Fibroblast of the conjunctiva (primary cell): ENCODE results near the gene SIPA1.

Source experiments
- DNase-seq: peaks from one replicate; pipeline ENCODE4 v3.0.0-alpha.2; 2010; ENCODE audit warnings: low read depth

SIPA1 gene

GRCh38 chr11:65607614-65608426 lies 30.1 kb upstream of the SIPA1 start:
- no peak for DNase-seq

DNA sequence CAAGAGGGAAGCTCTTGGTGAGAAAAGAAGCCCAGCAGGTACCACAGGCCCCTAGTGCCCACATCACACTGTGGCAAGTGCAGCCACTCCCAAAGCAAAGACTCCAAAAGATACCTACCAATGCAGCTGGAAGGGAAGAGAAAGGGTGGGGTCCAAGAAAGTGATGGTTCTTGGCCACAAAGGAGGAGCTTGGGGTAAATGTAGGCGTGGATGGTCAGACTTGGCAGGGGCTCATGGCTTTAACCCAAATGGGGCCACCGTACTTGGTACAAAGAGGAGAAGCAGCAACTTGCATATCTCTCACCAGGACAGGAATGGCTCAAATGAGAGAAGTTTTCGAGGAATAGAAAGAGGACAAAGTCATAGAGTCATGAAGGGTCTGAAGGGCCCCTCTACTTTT lies 28.7 kb upstream of the SIPA1 start:
- peak; percentile 21 for DNase-seq

GRCh38 chr11:65609665-65610064 lies 28.2 kb upstream of the SIPA1 start:
- DNase-seq: no peak

GRCh38 chr11:65610404-65610803 lies 27.5 kb upstream of the SIPA1 start:
- no peak for DNase-seq

DNA sequence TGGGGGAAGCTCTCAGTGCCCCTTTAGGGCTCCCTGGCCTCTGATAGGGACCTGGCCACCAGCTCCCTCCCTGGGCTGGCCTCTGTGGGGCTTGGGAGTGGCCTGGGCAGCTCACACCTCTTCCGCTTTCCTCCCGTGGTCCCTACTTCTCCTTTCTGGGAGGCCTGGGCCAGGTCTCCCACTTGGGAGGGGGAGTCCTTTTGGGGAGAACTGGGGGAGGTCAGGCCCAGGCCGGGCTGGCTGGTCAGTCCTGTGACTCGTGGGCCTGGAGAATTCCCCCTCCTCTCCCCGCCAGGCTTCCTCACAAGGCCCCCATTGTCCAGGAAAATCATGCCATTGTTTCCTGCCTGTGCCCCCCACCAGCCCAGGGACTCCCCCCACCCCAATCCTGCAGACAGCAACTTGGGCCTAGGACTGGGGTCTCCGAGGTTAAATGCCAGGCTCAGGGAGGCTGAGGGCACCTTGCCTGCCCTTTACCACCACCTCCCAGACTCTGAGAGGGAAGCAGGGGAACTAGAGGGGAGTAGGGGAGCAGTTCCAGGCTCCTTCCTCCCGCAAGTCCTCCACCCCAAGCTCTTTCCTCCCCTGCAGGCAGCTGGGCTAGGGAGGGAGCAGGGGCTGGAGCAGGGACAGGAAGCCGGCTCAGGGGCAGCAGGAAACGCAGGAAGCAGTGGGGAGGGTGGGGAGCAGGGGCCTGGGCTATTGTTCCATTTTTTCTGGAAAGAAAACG lies 26.7 kb upstream of the SIPA1 start:
- no peak for DNase-seq

GRCh38 chr11:65611758-65612603 lies 25.9 kb upstream of the SIPA1 start:
- DNase-seq: no peak

- no peak for DNase-seq
Observed at GRCh38 chr11:65612691-65613090, 25.2 kb upstream of the SIPA1 start.

DNA sequence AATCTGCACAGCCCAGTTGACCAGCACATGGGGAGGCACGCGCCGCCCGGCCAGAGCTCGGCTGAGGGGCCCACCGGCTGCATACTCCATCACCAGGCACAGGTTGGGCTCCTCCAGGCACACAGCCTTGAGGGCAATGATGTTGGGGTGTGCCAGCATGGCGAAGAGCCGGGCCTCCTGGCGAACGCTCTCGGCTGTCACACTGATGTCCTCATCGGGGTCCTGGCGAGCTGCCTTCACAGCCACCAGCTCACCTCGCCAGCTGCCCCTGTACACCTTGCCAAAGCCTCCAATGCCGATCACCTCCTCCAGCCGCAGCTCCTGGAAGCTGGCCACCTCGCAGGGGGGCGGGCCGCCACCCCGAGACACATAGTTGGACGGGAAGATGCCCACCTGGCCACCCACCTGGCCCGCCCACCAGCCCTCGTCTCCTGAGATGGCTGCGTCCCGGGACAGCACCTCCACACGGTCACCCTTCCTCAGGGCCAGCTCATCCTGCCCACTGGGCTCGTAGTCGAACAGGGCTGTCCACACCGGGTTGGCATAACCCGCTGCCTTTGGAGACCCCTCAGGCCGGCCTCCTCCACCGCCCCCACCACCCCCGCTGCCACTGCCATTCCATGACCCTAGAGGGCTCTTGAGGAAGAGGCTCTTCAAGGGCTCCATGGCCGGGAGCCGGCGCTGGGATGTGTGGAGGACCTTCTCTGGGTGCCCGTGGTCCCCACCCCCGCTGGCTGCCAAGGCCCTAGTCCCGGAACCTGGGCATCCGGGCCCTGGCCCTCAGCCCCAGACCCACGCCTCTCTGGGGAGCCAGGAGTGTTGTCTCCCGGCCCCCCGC lies 24.6 kb upstream of the SIPA1 start:
- DNase-seq: no peak

GRCh38 chr11:65615229-65615949 lies 22.5 kb upstream of the SIPA1 start, which contains the start of gene PCNX3:
Gene PCNX3 (plus strand): TSS chr11:65615776. CDS start chr11:65616312, 536 bp downstream.
- DNase-seq: peak; percentile 100

DNA sequence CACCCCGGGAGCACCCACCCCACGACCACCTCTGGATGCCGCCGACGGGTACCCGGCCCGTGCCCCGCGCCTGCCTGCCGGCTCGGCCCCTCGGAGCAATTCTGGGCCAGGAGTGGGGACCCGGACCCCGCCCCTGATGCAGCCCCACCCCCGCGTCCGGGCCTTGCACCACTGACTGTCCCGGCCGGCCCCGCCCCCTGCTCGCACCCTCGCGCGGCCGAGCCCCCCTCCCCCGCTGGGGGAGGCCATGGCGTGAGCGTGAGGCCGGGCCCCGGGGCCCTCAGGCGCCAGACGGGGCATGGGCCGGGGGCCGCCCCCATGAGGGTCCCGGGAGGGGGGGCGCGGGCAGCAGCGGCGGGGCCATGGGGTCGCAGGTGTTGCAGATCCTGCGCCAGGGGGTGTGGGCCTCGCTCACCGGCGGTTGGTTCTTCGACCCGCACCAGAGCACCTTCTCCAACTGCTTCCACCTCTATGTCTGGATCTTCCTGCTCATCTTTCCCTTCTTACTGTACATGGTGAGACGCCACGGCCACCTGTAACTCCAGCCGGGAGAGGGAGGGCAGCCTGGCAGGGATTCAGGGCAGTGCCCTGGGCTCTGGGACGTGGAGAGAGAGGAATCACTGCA lies 21.8 kb upstream of the SIPA1 start:
- no peak for DNase-seq

DNA sequence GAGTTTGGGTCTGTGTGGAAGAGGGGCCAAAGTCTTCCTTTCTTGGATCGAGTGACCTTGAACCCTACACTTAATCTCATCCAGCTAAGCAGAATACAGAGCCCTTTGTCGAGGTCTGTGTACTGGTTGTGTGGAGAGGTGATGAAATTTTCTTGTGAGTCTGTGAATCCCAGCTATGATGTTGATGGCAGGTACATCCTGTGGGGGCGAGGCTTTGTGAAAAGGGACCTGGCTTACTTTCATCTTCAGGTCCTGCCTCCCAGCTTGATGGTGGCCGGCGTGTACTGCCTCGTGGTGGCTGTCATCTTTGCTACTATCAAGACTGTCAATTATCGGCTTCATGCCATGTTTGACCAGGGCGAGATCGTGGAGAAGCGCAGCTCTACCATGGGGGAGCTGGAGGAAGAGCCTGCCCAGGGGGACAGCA lies 21.3 kb upstream of the SIPA1 start:
- DNase-seq: no peak

DNA sequence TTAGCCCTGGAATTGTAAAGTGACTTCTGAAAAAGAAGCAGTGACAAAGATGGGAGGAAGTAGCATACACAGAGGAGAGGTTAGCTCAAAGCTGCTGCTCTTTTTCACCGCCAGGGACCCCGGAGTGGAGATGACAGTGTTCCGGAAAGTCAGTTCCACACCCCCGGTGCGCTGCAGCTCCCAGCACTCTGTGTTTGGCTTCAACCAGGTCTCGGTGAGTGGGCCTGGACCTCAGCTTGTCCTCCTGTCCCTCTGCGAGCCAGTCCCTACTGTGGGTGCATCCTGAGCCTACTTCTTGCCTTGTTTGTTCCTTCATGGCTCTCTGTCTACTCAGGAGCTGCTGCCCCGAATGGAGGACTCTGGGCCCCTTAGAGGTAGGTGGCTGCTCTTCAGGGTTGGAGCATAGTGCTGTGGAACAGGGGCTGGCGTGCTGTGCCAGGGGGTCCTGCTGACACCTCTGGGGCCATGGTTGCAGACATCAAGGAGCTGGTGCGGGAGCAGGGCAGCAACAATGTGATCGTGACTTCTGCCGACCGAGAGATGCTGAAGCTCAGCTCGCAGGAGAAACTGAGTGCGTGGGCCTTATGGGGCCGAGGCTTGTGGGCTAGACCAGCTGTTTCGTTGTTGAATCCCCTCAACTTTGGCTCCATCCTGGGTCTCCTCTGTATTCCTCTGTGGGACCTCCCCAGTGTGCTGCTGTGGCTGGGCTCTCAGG lies 20.6 kb upstream of the SIPA1 start:
- DNase-seq: no peak

GRCh38 chr11:65617990-65618751 lies 19.7 kb upstream of the SIPA1 start:
- no peak for DNase-seq

DNA sequence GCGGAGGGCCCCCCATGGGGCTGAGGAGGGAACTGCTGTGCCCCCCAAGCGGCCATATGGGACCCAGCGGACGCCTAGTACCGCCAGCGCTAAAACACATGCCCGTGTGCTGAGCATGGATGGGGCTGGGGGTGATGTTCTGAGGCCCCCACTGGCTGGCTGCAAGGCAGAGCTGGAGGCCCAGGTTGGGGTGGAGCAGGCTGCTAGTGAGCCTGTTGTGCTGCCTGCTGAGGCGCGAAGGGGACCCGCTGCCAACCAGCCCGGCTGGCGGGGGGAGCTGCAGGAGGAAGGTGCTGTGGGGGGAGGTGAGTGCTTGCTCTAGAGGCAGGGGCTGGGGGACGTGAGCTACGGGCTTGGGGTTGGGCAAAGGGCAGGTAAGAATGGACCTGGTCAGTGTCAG lies 19.1 kb upstream of the SIPA1 start:
- no peak for DNase-seq

- no peak for DNase-seq
Observed at GRCh38 chr11:65619281-65619928, 18.5 kb upstream of the SIPA1 start.

DNA sequence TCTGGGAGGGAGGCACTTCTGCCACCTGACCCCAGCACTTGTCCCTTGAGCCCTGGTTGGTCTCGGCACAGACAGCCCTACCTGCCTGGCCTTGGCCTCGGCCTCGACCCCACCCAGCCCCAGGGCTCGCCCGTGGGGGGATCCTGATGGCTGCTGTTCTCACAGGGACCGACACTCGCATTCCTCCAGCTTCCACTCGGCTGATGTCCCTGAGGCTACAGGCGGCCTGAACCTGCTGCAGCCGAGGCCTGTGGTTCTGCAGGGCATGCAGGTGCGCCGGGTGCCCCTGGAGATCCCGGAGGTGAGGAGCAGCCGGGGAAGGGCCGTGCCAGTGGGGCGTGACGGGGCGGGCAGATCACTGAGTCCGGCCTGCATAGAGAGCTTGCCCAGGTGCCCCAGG lies 17.2 kb upstream of the SIPA1 start:
- DNase-seq: no peak

DNA sequence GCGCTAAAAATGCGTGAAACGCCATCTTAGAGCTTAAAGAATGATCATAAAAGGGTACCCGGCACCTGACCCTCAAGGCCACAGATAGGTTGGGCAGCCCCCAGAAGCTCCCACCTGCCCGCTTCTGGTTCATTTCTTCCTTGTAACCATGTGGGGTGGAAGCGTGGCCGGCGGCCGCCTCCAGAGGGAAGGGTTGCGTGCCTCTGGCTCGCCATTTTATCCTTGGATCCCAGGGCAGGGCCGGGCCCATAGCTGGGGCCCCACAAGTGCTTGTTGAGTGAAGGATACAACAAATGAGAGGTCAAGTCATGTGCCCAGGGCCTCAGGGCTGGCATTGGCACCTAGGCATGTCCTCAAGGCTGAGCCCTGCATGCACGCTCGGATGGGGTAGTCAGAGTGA lies 16.4 kb upstream of the SIPA1 start:
- no peak for DNase-seq

DNA sequence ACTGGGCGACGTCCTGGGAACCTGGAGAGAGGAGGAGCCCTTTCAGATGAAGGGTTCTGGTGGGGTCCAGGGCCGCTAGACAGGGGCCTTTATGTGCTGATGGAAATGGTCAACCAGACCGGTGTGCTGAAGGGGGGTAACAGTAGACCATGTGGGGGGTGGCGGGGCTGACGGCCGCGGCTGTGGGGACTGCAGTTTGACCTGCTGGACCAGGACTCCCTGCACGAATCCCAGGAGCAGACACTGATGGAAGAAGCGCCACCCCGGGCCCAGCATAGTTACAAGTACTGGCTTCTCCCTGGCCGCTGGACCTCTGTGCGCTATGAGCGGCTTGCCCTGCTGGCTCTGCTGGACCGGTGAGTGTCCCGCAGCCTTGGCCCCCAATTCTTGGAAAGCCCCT lies 15.9 kb upstream of the SIPA1 start:
- no peak for DNase-seq
